Measurements from ENCODE around the gene MRS2.

Gene MRS2

DNA sequence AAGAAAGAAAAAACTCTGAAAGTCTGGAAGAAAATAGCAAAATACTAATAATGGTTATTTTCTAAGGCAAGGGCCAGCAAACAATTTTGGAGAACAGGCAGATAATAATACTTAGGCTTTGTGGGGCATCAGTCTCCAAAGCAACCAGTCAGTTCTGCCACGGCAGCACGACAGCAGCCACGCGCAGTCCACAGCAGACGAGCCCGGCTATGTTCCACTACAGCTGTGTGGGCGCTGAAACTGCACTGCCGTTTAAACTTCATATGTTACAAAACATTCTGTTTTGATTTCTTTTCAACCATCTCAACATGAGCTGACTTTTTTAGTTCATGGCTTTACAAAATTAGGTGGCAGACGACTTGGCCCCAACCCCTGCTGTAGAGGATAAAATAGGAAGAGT, 29.9 kb downstream of the MRS2 start:
- no peak for DNase-seq

DNA sequence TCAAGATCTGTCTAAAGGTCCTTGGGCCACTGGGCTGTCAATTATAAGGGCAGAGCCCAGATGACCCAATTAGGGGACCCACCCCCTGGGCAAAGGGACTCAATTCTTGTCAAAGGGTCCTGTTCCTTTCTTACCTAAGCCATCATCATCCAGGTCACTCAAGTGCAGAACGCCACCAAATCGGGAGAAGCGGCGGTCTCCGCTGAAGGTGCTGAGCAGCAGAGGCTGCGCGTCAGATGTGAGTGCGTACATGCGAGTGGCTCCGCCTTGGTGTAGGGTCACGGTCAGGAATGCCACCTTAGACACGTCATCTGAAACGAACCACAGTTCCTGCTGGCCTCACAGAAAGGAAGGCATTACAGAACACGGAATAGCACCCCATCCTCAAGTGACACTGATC, 34.2 kb downstream of the MRS2 start:
- no peak for DNase-seq

DNA sequence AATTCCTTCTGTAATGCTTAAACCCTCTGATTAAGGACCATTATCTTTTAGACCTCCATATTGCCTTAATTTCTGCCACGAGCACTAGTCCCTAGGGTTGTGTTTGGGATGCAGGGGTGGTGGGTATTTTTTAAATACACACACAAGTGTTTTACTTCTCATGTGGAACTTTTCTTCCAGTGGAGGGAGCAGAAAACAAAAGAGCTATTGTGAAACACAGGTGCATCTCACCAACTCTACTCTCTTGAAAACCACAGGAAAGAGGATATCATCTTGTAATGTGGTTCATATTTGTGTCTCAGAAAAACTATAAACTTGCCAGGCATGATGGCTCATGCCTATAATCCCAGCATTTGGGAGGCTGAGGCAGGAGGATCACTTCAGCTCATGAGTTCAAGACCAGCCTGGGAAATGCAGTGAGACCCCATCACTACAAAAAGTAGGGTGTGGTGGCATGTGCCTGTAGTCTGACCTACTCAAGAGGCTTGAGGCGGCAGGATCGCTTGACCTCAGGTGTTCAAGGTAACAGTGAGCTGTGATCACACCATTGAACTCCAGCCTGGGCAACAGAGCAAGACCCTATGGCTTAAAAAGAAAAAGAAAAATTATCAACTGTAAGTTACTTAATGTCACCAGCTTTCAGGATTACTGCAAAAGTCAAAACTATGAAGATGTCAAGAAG, 37.3 kb downstream of the MRS2 start:
- no peak for DNase-seq

DNA sequence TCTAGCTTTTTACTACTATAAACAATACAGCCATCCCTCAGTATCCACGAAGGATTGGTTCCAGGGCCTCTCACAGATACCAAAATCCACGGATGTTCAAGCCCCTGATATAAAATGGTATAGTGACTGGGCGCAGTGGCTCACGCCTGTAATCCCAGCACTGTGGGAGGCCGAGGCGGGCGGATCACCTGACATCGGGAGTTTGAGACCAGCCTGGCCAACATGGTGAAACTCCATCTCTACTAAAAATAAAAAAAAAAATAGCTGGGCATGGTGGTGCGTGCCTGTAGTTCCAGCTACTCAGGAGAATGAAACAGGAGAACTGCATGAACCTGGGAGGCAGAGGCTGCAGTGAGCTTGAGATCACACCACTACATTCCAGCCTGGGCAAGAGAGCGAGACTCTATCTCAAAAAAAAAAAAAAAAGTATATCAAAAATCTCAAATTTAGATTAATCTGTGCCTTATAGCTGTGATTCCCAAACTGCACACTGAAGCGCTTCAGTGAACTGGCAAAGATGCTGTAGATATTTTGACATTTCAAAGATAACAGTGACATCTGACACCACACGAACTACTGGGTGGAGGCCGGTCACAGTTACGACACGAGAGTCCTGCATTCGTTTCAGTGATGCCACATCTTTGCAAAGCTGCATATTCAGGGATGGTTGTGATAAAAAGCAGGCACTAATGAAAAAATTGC, 38.3 kb downstream of the MRS2 start:
- DNase-seq, result no peak

DNA sequence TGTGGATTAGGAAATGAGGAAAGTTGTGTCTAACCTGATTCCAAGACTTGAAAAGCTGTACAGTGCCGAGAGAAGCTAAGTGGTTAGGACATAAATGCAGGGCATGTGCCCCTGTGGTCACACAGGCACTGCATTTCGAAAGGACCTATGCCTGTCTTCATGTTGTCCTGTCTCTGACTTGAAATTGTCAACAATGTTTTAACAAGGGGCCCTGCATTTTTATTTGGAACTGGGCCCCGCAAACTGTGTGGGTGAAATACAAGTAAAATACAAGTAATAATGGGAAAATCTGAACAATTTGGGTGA, 38.8 kb downstream of the MRS2 start:
- no peak for DNase-seq

DNA sequence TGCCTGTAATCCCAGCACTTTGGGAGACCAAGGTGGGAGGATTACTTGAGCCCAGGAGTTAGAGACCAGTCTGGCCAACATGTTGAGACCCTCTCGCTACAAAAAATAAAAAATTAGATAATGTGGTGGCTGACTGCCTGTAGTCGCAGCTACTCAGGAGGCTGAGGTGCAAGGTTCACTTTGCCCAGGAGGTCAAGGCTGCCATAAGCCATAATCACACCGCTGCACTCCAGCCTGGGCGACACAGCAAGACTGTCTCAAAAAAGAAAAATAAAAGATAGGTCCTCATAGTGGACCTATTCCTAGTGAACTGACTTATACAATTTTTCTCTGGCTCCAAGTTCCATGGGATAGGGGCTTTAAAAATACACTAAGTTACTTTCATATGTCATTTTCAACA, 41.9 kb downstream of the MRS2 start:
- no peak for DNase-seq

DNA sequence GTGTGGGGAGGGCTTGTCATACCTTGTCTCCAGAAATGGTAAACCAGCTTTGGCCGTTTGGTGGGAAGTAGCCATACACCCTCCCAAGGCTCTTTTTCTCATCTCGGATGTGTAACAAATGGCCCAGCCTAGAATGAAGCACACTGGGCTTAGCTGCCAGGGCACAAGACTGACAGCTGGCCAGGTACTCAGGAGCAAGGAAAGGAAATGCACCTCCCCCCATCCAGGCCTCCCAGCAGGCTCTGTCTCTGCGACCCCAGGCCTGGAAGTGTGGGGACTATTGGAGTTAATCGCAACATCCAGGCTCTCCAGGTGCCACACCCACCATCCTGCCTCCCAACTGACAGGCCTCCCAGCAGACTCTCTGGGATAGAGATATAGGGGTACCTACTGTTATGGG, 43.0 kb downstream of the MRS2 start:
- no peak for DNase-seq

DNA sequence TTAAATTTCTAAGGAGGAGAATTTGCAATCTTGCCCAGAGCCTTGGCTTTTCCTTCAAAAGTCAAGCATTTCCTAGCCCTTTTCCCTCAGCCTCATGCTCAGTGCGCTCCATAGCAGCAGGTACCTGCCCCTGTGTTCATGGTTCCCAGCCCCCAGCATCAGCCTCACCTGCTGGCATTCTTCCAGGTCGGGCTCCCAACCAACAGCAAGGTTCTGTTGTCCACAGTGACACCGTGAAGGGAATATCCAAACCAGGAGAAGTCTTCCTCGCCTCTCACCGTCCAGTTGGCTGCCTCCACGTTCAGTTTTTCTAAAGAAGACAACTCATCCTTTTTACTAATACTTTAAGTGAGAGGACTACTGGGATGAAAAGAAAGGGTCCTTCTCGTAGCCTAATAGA, 43.9 kb downstream of the MRS2 start:
- no peak for DNase-seq

DNA sequence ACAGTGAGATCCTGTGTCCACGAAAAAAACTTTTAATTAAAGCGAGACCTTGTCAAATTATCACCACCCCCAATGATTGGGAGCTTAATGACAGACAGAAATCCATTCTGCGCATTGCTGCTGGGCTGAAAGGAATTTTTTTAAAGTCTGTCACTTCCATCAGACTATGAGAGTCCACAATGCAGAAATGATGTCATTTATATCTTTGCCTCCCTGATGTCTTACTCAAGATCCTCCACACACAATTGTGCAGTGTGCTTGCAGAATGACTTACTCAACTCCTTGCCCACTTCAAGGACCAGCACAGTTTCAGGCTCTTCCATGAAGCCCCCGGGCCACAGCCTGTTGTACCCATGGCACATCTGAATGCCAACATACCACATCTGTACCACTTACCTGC, 45.7 kb downstream of the MRS2 start:
- DNase-seq, result no peak

DNA sequence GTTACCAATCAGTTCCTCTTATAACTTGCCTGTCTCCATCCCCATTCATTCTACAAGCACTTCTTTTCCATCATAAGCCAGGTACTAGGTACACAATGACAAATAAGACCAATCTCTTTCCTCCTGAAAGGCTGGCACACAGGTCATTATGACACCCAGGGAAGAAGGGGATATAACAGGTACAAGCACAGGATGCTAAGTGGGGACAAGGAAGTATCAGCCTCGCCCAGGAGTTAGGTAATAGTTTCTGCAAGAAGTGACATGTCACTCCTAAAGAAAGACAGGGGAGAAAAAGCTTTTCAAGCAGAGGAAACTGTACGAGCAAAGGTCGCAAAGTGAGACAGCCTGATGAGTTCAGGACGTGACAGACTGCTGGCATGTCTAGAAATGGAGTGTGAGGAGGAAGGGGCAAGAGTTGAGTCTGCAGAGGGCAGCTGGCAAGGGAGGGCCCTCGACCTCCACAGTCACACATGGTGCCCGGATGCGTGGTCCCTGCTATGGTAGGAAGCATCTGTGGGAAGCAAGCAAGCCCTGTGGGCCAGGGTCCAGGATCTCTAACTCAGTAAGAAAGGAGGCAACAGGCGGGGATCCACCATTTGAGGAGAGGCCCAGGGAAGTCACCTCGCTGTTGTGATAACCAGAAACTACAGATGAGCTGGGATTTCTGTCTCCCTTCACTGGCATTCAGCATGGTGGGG, 46.2 kb downstream of the MRS2 start:
- no peak for DNase-seq

DNA sequence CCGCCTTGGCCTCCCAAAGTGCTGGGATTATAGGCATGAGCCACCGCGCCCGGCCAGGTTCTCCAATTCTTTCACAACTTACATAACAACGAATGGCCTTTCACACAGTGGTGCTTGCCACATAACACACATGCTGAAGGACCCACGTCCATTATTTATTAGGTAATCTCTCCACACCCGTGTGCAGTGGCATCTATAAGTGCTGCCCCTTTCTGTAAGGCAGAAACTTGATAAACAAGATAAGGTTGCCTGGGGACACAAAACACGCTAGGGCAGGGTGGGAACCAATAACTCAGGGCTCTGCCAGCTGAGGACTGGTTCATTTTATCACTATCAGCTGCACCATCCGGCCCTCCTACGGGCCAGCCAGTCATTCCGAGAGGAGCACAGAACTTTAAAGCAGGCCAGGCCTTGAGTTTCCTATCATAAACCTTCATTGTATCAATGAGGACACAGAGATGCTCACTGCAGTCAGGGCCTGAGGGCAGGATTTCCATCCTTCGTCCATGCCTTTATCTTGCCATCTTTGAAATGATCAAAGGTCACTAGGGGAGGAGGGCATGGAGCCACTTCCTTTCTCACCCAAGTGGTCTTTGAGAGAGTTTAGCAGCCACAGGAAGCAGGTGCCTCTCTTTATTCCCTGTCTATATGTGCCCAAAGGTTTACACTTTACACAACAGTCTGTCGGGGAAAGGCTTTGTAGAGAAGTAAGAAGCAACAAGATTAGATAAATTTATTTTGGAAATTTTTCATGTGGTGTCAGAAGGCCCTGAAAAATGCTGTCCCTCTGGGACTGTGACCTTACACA, 49.0 kb downstream of the MRS2 start:
- no peak for DNase-seq

DNA sequence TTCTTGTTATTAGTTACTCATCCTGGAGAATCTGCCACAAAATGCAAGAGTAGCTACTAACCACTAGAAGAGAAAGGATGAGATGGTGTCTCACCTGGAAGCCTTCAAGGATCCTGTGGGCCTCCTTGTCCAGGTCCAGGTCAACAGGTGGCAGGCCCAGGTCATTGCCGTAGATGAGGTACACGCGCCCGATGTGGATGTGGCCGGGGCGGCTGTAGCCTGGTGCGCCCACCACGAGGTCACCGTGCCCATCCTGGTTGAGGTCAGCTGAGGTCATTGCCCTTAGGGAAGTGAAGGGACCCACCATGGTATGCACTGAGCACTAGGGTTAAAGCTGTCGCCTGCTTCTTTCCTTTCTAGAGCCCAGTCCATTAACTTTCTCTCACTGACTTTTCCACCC, 51.2 kb downstream of the MRS2 start:
- no peak for DNase-seq

DNA sequence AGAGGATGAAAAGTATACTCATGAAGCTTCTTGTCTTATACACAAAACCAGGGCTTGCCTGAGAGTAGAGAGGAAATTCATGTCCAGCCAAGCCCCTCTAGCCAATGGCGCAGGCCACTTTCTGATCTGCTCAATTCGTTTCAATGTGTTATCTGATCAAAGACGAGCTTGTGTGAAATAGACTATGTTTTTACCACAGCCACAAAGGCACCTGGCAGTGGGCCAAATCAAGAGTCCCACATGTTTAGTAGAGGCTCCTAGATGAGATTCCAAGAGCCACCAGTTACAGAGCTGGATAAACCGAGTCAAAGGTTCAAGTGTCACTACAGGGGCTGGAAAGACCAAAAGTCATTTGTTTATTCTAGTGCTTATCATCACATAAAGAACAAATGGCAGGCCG, 51.7 kb downstream of the MRS2 start:
- DNase-seq, result no peak

DNA sequence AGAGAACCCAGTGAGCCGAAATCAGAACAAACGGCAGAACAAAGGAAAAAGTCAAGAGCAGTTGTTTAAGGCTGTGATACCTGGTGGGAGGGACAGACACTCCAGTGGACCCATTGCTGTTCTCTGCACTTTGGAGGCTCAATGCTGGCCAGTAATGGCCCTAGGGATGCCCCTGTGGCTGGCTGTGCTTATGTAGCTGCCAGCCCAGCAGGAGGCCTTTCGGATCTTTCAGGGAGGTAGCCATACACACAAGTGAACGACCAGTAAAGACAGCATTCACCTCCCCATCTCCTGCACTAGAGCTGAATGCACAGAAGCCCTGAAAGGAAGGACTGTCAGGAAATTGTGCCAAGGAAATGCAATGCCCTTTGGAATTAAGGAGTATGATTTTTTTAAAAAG, 52.3 kb downstream of the MRS2 start:
- no peak for DNase-seq

DNA sequence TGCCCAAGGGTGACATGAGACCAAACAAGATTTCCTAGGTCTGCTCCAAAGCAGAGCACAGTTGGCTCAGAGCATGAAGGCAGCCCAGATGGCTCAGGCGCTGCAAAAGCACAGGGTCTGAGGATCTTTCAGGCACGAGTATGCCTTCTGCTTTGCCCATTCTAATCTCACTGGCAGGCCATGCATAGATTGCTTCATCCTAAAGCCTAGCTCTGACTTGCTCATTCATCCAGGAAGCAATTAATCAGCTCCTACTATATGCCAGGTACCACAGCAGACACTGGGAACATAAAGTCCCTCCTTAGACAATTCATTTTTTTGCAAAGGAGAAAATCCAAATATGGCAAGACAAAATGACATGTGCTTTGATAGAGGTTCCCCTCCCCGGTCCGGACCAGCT, 55.4 kb downstream of the MRS2 start:
- no peak for DNase-seq

DNA sequence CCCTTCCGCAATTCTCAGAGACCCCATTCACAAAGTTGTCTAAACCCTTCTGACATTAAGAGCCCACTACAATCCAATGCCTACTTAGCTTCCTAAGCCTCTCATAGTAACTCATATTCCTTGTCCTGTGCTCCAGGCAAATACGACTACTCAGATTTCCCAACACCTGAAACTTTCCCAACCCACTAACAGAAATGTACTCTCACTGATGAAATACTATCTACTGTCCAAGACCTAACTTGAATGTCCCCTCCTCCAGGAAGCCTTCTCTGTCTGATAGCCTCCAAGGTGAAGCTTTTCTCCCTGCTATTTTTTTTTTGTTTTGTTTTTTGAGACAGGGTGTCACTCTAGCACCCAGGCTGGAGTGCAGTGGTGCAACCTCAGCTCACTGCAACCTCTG, 56.2 kb downstream of the MRS2 start:
- DNase-seq, result no peak

DNA sequence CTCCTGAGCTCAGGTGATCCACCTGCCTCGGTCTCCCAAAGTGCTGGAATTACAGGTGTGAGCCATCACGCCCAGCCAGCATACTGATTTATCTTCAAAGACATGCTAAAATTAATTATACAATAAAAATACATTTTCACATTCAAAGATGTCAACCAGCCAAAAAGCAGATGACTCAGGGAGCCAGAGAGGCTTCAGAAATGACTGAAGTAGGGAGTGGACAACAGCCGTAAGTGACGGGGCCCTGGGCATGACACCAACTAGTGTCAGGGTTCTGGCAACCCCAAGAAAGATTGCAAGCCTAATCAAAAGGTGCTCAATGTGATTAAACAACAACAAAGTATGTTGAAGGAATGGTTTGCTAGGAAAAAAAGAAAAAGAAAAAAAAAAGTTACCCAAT, 58.2 kb downstream of the MRS2 start:
- DNase-seq, result no peak

DNA sequence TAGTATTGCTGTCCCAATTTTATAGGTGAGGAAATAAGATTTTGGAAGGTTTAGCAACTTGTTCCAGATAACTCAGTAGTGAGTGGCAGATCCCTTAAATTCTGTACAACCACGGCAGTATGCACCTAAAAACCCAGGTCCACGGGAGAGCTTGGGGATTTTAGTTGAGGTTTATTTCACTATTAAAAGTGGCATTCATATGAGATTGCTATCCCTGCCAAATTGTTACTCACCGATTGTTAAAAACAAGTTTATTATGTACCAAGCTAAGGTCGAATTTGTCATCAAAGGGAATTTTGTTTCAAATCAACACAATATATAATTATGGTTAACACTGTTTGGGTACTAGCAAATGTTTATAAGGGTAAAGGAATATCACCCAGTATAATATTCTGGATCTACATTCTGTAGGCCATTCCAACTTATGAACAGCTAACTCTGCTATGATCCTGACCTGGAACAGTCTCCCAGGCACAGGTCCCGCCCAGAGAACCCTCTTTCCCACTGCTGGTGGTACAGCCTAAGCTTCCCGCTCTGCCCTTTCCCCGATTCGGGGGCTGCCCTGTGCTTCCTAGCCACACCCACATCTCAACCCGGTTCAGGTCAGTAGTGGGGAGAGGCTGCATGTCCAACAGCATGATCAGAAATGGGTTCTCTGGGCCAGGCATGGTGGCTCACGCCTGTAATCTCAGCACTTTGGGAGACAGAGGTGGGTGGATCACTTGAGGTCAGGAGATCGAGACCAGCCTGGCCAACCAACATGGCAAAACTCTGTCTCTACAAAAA, 61.7 kb downstream of the MRS2 start:
- DNase-seq, result no peak

DNA sequence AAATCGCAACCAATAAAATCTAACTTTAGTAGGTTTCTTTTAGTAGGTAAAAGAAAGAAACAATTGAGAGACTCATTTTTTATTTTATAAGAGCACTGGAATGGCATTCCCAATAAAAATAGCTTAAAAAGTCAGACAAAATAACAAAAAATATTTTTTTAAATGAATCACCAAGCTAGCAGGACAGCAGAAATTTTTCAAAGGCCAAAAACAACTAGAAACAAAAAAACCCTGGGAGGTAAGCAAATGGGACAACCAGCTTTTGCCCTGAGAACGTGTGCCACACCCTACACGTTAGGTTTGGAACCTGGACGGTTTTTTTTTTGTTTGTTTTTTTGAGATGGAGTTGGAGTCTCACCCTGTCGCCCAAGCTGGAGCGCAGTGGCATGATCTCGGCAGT, 67.1 kb downstream of the MRS2 start:
- no peak for DNase-seq

DNA sequence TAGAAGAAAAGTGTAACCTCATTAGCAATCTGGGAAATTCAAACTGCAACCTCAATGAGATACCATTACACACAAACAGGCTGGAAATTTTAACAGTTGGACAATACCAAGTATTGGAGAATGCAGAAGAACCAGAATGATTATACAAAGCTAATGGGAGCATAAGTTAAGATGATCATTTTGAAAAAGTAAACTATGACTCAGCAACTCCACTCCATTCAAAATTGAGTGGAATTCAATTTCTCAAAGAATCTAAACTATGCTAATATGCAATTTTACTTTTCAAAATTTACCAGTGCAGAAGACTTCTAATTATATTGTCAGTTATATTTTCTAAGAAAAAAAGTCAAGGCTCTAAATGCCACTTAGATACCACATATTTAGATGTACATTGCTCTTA, 69.4 kb downstream of the MRS2 start:
- no peak for DNase-seq
